H1 (cell line): ENCODE results near the gene SLC13A5. TPM values are rescaled to one million over a fixed set of nuclear protein-coding genes. Genes with fewer than 3 reads are reported as not detected.

Experiments used
- CTCF ChIA-PET: fragments of 300-600 bp; sonication (Branson Sonifier 250); formaldehyde crosslinking; loops from one replicate; lab custom pipeline; 2021; ENCODE audit not compliant: partially characterized antibody; lab: Charles Lee
- POLR2A ChIA-PET: fragments of 300-600 bp; sonication (Branson Sonifier 250); formaldehyde crosslinking; loops from one replicate; lab custom pipeline; 2021; ENCODE audit warnings: inconsistent platforms; ENCODE audit not compliant: partially characterized antibody; lab: Charles Lee
- DNase-seq, 2 experiments: peaks; one replicate each; pipeline versions ENCODE4 v3.0.0 to v3.0.0-alpha.2; 2010 to 2022; ENCODE audit warnings: low spot score in 2 of 2, low read depth in 1 of 2, mixed read lengths in 1 of 2
- FAIRE-seq: peaks from 2 replicates; lab custom pipeline; 2011; peaks lifted over from hg19 to GRCh38; lab: Jason Lieb, UNC
- H2AFZ ChIP-seq: 2 replicates; pipeline ENCODE4 v1.8.1; 2012; ENCODE audit warnings: low read length, inconsistent platforms
- H2AK5ac ChIP-seq: 2 replicates; pipeline ENCODE4 v1.6.1; 2013; ENCODE audit warnings: low read depth, low read length
- H2BK120ac ChIP-seq: replicated peaks from 2 replicates; pipeline ENCODE3; 2013; ENCODE audit warnings: low read depth, low read length, inconsistent platforms
- H2BK12ac ChIP-seq: 2 replicates; pipeline ENCODE4 v1.6.1; 2013; ENCODE audit warnings: low read depth, low read length
- H2BK15ac ChIP-seq: 2 replicates; pipeline ENCODE4 v1.6.1; 2013; ENCODE audit warnings: low read length
- H2BK20ac ChIP-seq: 2 replicates; pipeline ENCODE4 v1.6.1; 2013; ENCODE audit warnings: low read length
- H2BK5ac ChIP-seq: 2 replicates; pipeline ENCODE4 v1.6.1; 2013; ENCODE audit warnings: low read depth, low read length
- H3K14ac ChIP-seq: 2 replicates; pipeline ENCODE4 v1.6.1; 2013; ENCODE audit warnings: inconsistent platforms; ENCODE audit not compliant: insufficient read length
- H3K18ac ChIP-seq: 2 replicates; pipeline ENCODE4 v1.6.1; 2013; ENCODE audit warnings: low read length; ENCODE audit errors: extremely low read depth
- H3K23ac ChIP-seq: 2 replicates; pipeline ENCODE4 v1.6.1; 2013; ENCODE audit warnings: inconsistent platforms; ENCODE audit not compliant: insufficient read length
- H3K23me2 ChIP-seq: 2 replicates; pipeline ENCODE4 v1.6.1; 2013; ENCODE audit warnings: low read depth, low read length
- H3K27ac ChIP-seq: 2 replicates; pipeline ENCODE4 v1.6.1; 2011; ENCODE audit warnings: low read depth, low read length, inconsistent platforms
- H3K27me3 ChIP-seq, 4 experiments: replicated peaks in 1 of 4; 1 replicate in 1 of 4; 2 replicates in 3 of 4; pipeline versions ENCODE4 v1.6.1 to v1.8.1; 2011 to 2013; ENCODE audit warnings: low read length in 3 of 4, mild to moderate bottlenecking in 3 of 4, inconsistent platforms in 2 of 4, mixed read lengths in 2 of 4, moderate library complexity in 1 of 4; ENCODE audit not compliant: control insufficient read depth in 3 of 4, insufficient read depth in 3 of 4; ENCODE audit errors: extremely low read depth in 1 of 4
- H3K36me3 ChIP-seq, 4 experiments: 2 replicates each; pipeline versions ENCODE4 v1.6.1 to v1.8.1; 2011 to 2013; ENCODE audit warnings: mild to moderate bottlenecking in 4 of 4, low read length in 3 of 4, moderate library complexity in 2 of 4, control low read depth in 1 of 4, inconsistent platforms in 1 of 4; ENCODE audit not compliant: insufficient read depth in 4 of 4, control insufficient read depth in 2 of 4
- H3K4ac ChIP-seq: replicated peaks from 2 replicates; pipeline ENCODE3; 2013; ENCODE audit warnings: low read length, low read depth, mixed read lengths, inconsistent platforms; ENCODE audit not compliant: insufficient read length
- H3K4me1 ChIP-seq, 4 experiments: replicated peaks in 1 of 4; 1 replicate in 1 of 4; 2 replicates in 3 of 4; pipeline versions ENCODE4 v1.6.1 to v1.8.1; 2011 to 2013; ENCODE audit warnings: low read length in 3 of 4, inconsistent platforms in 2 of 4, mixed read lengths in 1 of 4; ENCODE audit not compliant: insufficient read depth in 4 of 4, control insufficient read depth in 3 of 4
- H3K4me2 ChIP-seq, 2 experiments: 2 replicates each; pipeline versions ENCODE4 v1.6.1 to v1.8.1; 2011 to 2013; ENCODE audit warnings: low read depth in 2 of 2, low read length in 2 of 2, control low read depth in 1 of 2, inconsistent platforms in 1 of 2, mild to moderate bottlenecking in 1 of 2; ENCODE audit not compliant: insufficient read depth in 1 of 2
- H3K4me3 ChIP-seq, 4 experiments: fragments of 200-600, 300-600 bp in 1 of 4; sonication (generic), shearing (Covaris generic), sonication (Bioruptor Twin) in 1 of 4; 2 replicates each; pipeline versions ENCODE4 v1.5.1 to v1.8.1; 2011 to 2016; ENCODE audit warnings: low read length in 4 of 4, low read depth in 3 of 4, control low read depth in 2 of 4, inconsistent platforms in 2 of 4, mild to moderate bottlenecking in 2 of 4, mixed read lengths in 1 of 4, moderate library complexity in 1 of 4; ENCODE audit not compliant: insufficient read depth in 2 of 4; ENCODE audit errors: extremely low read depth in 1 of 4
- H3K56ac ChIP-seq: replicated peaks from 2 replicates; pipeline ENCODE3; 2013; ENCODE audit warnings: low read depth, mild to moderate bottlenecking, mixed read lengths, low read length, inconsistent platforms; ENCODE audit not compliant: insufficient read length
- H3K79me1 ChIP-seq: 2 replicates; pipeline ENCODE4 v1.6.1; 2013; ENCODE audit warnings: low read depth, low read length, control low read depth
- H3K79me2 ChIP-seq, 2 experiments: 2 replicates each; pipeline versions ENCODE4 v1.6.1 to v1.8.1; 2012 to 2013; ENCODE audit warnings: low read length in 2 of 2, mild to moderate bottlenecking in 2 of 2, inconsistent platforms in 1 of 2; ENCODE audit not compliant: insufficient read depth in 2 of 2, control insufficient read depth in 1 of 2
- H3K9ac ChIP-seq, 4 experiments: replicated peaks in 1 of 4; 1 replicate in 1 of 4; 2 replicates in 3 of 4; pipeline versions ENCODE4 v1.6.1 to v1.8.1; 2011 to 2013; ENCODE audit warnings: low read depth in 3 of 4, low read length in 3 of 4, control low read depth in 2 of 4, mild to moderate bottlenecking in 2 of 4, moderate library complexity in 2 of 4, inconsistent platforms in 1 of 4; ENCODE audit errors: extremely low read depth in 1 of 4
- H3K9me3 ChIP-seq, 2 experiments: 2 replicates each; pipeline versions ENCODE4 v1.6.1 to v1.8.1; 2012 to 2013; ENCODE audit warnings: mild to moderate bottlenecking in 2 of 2, moderate library complexity in 2 of 2, control low read depth in 1 of 2, inconsistent platforms in 1 of 2, low read depth in 1 of 2, low read length in 1 of 2, mixed read lengths in 1 of 2; ENCODE audit not compliant: insufficient read depth in 2 of 2
- H4K20me1 ChIP-seq, 2 experiments: replicated peaks in 1 of 2; 2 replicates each; pipeline versions ENCODE3 to v1.8.1; 2011 to 2013; ENCODE audit warnings: inconsistent platforms in 2 of 2, low read length in 2 of 2, mild to moderate bottlenecking in 1 of 2; ENCODE audit not compliant: insufficient read depth in 2 of 2, control insufficient read depth in 1 of 2
- H4K5ac ChIP-seq: 2 replicates; pipeline ENCODE4 v1.6.1; 2013; ENCODE audit warnings: low read length, low read depth, mixed read lengths, inconsistent platforms; ENCODE audit not compliant: insufficient read length
- H4K8ac ChIP-seq: 2 replicates; pipeline ENCODE4 v1.8.0; 2013; ENCODE audit warnings: mild to moderate bottlenecking, moderate library complexity, low read length, inconsistent platforms; ENCODE audit not compliant: insufficient read depth; ENCODE audit errors: extremely low read depth
- H4K91ac ChIP-seq: replicated peaks from 2 replicates; pipeline ENCODE3; 2013; ENCODE audit warnings: low read length, mixed read lengths, inconsistent platforms; ENCODE audit not compliant: insufficient read length
- CBX5 ChIP-seq: fragments of 300-800, 300-1000 bp; sonication (generic); IDR thresholded peaks from 2 replicates; pipeline ENCODE4 v1.7.1; 2016; ENCODE audit warnings: antibody characterized with exemption, low read length, low read depth
- CREB1 ChIP-seq: IDR thresholded peaks from 2 replicates; pipeline ENCODE4 v1.6.1; 2012; ENCODE audit warnings: inconsistent platforms
- JUND ChIP-seq: IDR thresholded peaks from 2 replicates; pipeline ENCODE4 v1.6.1; 2011; ENCODE audit warnings: mild to moderate bottlenecking, improper control_type of control experiment, low read length
- NANOG ChIP-seq: IDR thresholded peaks from 2 replicates; pipeline ENCODE4 v1.6.1; 2011; ENCODE audit warnings: low read length, low read depth, mild to moderate bottlenecking, inconsistent platforms; ENCODE audit not compliant: insufficient read depth, poor library complexity, severe bottlenecking
- POU5F1 ChIP-seq: IDR thresholded peaks from 2 replicates; pipeline ENCODE4 v1.6.1; 2011; ENCODE audit warnings: low read depth, mild to moderate bottlenecking, low read length, moderate library complexity
- RAD21 ChIP-seq, 2 experiments: IDR thresholded peaks in 1 of 2; conservative IDR thresholded peaks in 1 of 2; 2 replicates each; pipeline ENCODE4 v1.6.1; 2011; ENCODE audit warnings: low read depth in 2 of 2, low read length in 2 of 2, improper control_type of control experiment in 1 of 2, inconsistent platforms in 1 of 2, mild to moderate bottlenecking in 1 of 2, moderate library complexity in 1 of 2
- RFX5 ChIP-seq: IDR thresholded peaks from 2 replicates; pipeline ENCODE4 v1.6.1; 2011; ENCODE audit warnings: low read depth, low read length, improper control_type of control experiment, borderline replicate concordance
- TBP ChIP-seq: IDR thresholded peaks from 2 replicates; pipeline ENCODE4 v1.6.1; 2011; ENCODE audit warnings: low read depth, low read length, improper control_type of control experiment
- WGBS, 2 experiments: shearing (Covaris generic) in 1 of 2; methylation state at CpG; one replicate each; pipeline versions ENCODE4 v1.1.6 to v1.1.7; 2013 to 2015; ENCODE audit warnings: low lambda C conversion rate in 2 of 2, mixed read lengths in 2 of 2, inconsistent platforms in 1 of 2, low coverage in 1 of 2, missing lambda C conversion rate in 1 of 2; ENCODE audit not compliant: insufficient replicate concordance in 2 of 2, insufficient coverage in 1 of 2, insufficient read length in 1 of 2; ENCODE audit errors: extremely low coverage in 1 of 2, missing lambda C conversion rate in 1 of 2; 5-methylcytosine and 5-hydroxymethylcytosine counted together
- polyA plus RNA-seq, 7 experiments: library from polyadenylated mRNA; depleted of rRNA in 3 of 7; stranded (reverse) in 5 of 7; unstranded in 2 of 7; fragments of >200 nt in 5 of 7; fragments of 200-250 nt in 2 of 7; gene quantifications; 1 replicate in 5 of 7; 2 replicates in 1 of 7; 4 replicates in 1 of 7; pipeline versions ENCODE4 v1.2.1 to v1.2.3, GENCODE V29; 2011 to 2013; ENCODE audit warnings: missing spikeins in 2 of 7, mixed read lengths in 2 of 7
- total RNA-seq: library from RNA; stranded (reverse); fragmentation: NEBNext Ultra II Directional; extraction: Animal tissue kit (Norgen Biotek cat#: 25700); gene quantifications from 2 replicates; pipeline ENCODE4 v1.2.1, GENCODE V29; 2021

The SLC13A5 gene
- total and polyA plus RNA-seq, 2 of the 8 experiments (the other 6 are each of a cell fraction or from before 2014, with no cell fraction given), result 2.1 to 2.6 TPM

- Histone ChIP-seq H3K79me2 (no peaks in the 10 kb centered on the region), H2BK15ac (no peak overlapping the region; the same call in 1 of the 2 replicates), H2BK5ac (no peak overlapping the region), H3K23me2 (no peaks in the 10 kb centered on the region), H2BK20ac (no peak overlapping the region), H2BK120ac (no peak overlapping the region), H3K56ac (no peak overlapping the region), H2AK5ac (no peak overlapping the region), H4K20me1 (no peaks in the 10 kb centered on the region), H3K27ac (no peak overlapping the region), H4K5ac (no peak overlapping the region), H3K14ac (no peak overlapping the region), H3K27me3 (no peaks in the 10 kb centered on the region; a peak in 2 of 7 replicates), H2BK12ac (no peak overlapping the region), H3K4me2 (no peak overlapping the region), H3K9ac (no peak overlapping the region), H4K8ac (no peak overlapping the region), H3K4me1 (no peaks in the 10 kb centered on the region; a peak in 1 of 7 replicates), H3K4me3 (no peak overlapping the region), H3K23ac (no peak overlapping the region), H3K18ac (no peak overlapping the region), H3K79me1 (no peaks in the 10 kb centered on the region), H4K91ac (no peak overlapping the region), H3K9me3 (no peaks in the 10 kb centered on the region), H3K4ac (no peak overlapping the region), H3K36me3 (no peaks in the 10 kb centered on the region), H2AFZ (no peak overlapping the region)
- CTCF ChIA-PET, result interaction anchor here (0.7 to 5.8 kb wide), 16 partner anchors 10 to 151 kb away, joined by 3 to 72 read pairs (median 6); partner anchors contain the start of gene SLC13A5
- DNase-seq (no peak), FAIRE-seq (no peak)
- TF ChIP-seq CBX5 (no peak), CREB1 (no peak), RFX5 (no peak), RAD21 (IDR thresholded peaks at IDR 0.05 in 1 of 2, conservative IDR thresholded peaks at IDR 0.05 in 1 of 2; ENCODE audit: low read depth in 2 of 2, low read length in 2 of 2) (no peak), POU5F1 (no peak), JUND (no peak), TBP (no peak), NANOG (no peak)
- POLR2A ChIA-PET, result interaction anchor here (0.7 to 1.4 kb wide), 2 partner anchors 10 to 11 kb away, joined by 3 to 5 read pairs; partner anchors contain the start of gene SLC13A5
- 90% methylated on average over 16 of the region's 16 CpGs; no CpG with 5 or more reads in 1 of the 2 experiments for WGBS, 2 experiments
Observed at GRCh38 chr17:6702567-6703215, 10.5 kb downstream of the SLC13A5 start.
